GM12878 (cell line): ENCODE results near the gene BIN1. TPM values are rescaled to one million over a fixed set of nuclear protein-coding genes. Genes with fewer than 3 reads are reported as not detected.

Experiments
- ATAC-seq: fragments of 200-7000 bp; cut with Tn5 transposase; 3 replicates; pipeline ENCODE4 v1.9.1; 2020; ENCODE audit warnings: mild to moderate bottlenecking, moderate library complexity
- BruUV-seq: library from RNA; stranded (reverse); fragments of 400-500 nt; replicated peaks from 2 replicates; lab custom pipeline; 2021; lab: Mats Ljungman, UMichigan
- CTCF ChIA-PET: fragments of 300-600 bp; sonication (Branson Sonifier 250); formaldehyde crosslinking; extraction: SDS; loops from one replicate; lab custom pipeline; 2021; ENCODE audit warnings: inconsistent platforms; lab: Yijun Ruan, JAX
- POLR2A ChIA-PET: fragments of 350-600 bp; formaldehyde crosslinking; extraction: SDS; loops from one replicate; lab custom pipeline; 2021; ENCODE audit warnings: inconsistent platforms; lab: Charles Lee
- RAD21 ChIA-PET: fragments of 300-600 bp; sonication (Branson Sonifier 250); formaldehyde crosslinking; loops from one replicate; lab custom pipeline; 2023; ENCODE audit warnings: antibody characterized with exemption; ENCODE audit not compliant: unreplicated experiment; lab: Charles Lee
- SMC1A ChIA-PET: fragments of 300-600 bp; sonication (Branson Sonifier 250); formaldehyde crosslinking; loops from one replicate; lab custom pipeline; 2023; ENCODE audit not compliant: unreplicated experiment, uncharacterized antibody; lab: Charles Lee
- DNase-seq: peaks from one replicate; pipeline ENCODE4 v3.0.0-alpha.2; 2011; ENCODE audit warnings: low read depth, low spot score
- FAIRE-seq: peaks from 3 replicates; lab custom pipeline; 2011; peaks lifted over from hg19 to GRCh38; lab: Jason Lieb, UNC
- H2AFZ ChIP-seq: 2 replicates; pipeline ENCODE4 v1.6.0; 2011; ENCODE audit warnings: low read depth, low read length, control low read depth; ENCODE audit not compliant: control insufficient read depth
- H3K27ac ChIP-seq: 2 replicates; pipeline ENCODE4 v1.5.1; 2011; ENCODE audit warnings: control low read depth; ENCODE audit not compliant: control insufficient read depth, insufficient read depth
- H3K27me3 ChIP-seq, 2 experiments: replicated peaks in 1 of 2; 2 replicates each; pipeline versions ENCODE4 v1.6.0 to v1.6.1; 2011; ENCODE audit warnings: low read length in 1 of 2; ENCODE audit not compliant: control insufficient read depth in 2 of 2, insufficient read depth in 2 of 2
- H3K36me3 ChIP-seq, 2 experiments: 2 replicates each; pipeline ENCODE4 v1.5.1; 2011; ENCODE audit warnings: low read length in 1 of 2; ENCODE audit not compliant: control insufficient read depth in 2 of 2, insufficient read depth in 2 of 2
- H3K4me1 ChIP-seq: 2 replicates; pipeline ENCODE4 v1.6.1; 2011; ENCODE audit warnings: mild to moderate bottlenecking, low read length, moderate library complexity, mixed read lengths; ENCODE audit not compliant: control insufficient read depth, insufficient read depth
- H3K4me2 ChIP-seq: 2 replicates; pipeline ENCODE4 v1.6.0; 2011; ENCODE audit warnings: control low read depth; ENCODE audit not compliant: control insufficient read depth, insufficient read depth
- H3K4me3 ChIP-seq: fragments of 200-600 bp; sonication (generic); 2 replicates; pipeline ENCODE4 v1.5.1; 2016
- H3K79me2 ChIP-seq: 2 replicates; pipeline ENCODE4 v1.6.0; 2011; ENCODE audit warnings: low read length; ENCODE audit not compliant: control insufficient read depth, insufficient read depth
- H3K9ac ChIP-seq: 2 replicates; pipeline ENCODE4 v1.8.0; 2011; ENCODE audit warnings: low read length, control low read depth, mixed read lengths; ENCODE audit not compliant: control insufficient read depth, insufficient read depth
- H3K9me3 ChIP-seq: replicated peaks from 3 replicates; pipeline ENCODE4 v1.5.1; 2011; ENCODE audit warnings: mild to moderate bottlenecking, low read length; ENCODE audit not compliant: control insufficient read depth, insufficient read depth
- H4K20me1 ChIP-seq: 2 replicates; pipeline ENCODE4 v1.6.0; 2011; ENCODE audit not compliant: control insufficient read depth, insufficient read depth
- EZH2 ChIP-seq: IDR thresholded peaks from 2 replicates; pipeline ENCODE4 v1.6.1; 2012; ENCODE audit warnings: low read depth, mild to moderate bottlenecking, control low read depth, inconsistent platforms, low read length, borderline replicate concordance; ENCODE audit not compliant: control insufficient read depth
- FOXK2 ChIP-seq: fragments of 450-650 bp; IDR thresholded peaks from 2 replicates; pipeline ENCODE4 v1.6.1; 2017; ENCODE audit warnings: mild to moderate bottlenecking, moderate library complexity
- FOXM1 ChIP-seq: IDR thresholded peaks from 2 replicates; pipeline ENCODE4 v1.6.1; 2012; ENCODE audit warnings: low read depth, mild to moderate bottlenecking, inconsistent platforms, low read length, moderate library complexity
- HCFC1 ChIP-seq: fragments of 150-350 bp; IDR thresholded peaks from 2 replicates; pipeline ENCODE4 v1.6.1; 2014; ENCODE audit warnings: low read length
- HDGF ChIP-seq: fragments of 450-650 bp; IDR thresholded peaks from 2 replicates; pipeline ENCODE4 v1.6.1; 2016; ENCODE audit warnings: antibody characterized with exemption
- MTA2 ChIP-seq: fragments of 450-650 bp; IDR thresholded peaks from 2 replicates; pipeline ENCODE4 v1.6.1; 2016; ENCODE audit warnings: low read depth, mild to moderate bottlenecking, moderate library complexity
- POLR2AphosphoS5 ChIP-seq: IDR thresholded peaks from 2 replicates; pipeline ENCODE4 v1.6.1; 2011; ENCODE audit warnings: mild to moderate bottlenecking, low read length, inconsistent platforms
- RCOR1 ChIP-seq: conservative IDR thresholded peaks from 2 replicates; pipeline ENCODE4 v1.6.1; 2012; ENCODE audit warnings: low read depth, low read length, improper control_type of control experiment
- WRNIP1 ChIP-seq: IDR thresholded peaks from 2 replicates; pipeline ENCODE4 v1.6.1; 2011; ENCODE audit warnings: low read depth, low read length, improper control_type of control experiment, borderline replicate concordance
- ZSCAN29 ChIP-seq: fragments of 450-650 bp; IDR thresholded peaks from 2 replicates; pipeline ENCODE4 v1.6.1; 2017; ENCODE audit warnings: mild to moderate bottlenecking, moderate library complexity
- WGBS: methylation state at CpG from one replicate; pipeline ENCODE4 v1.1.6; 2016; ENCODE audit warnings: low lambda C conversion rate; ENCODE audit not compliant: insufficient replicate concordance, insufficient coverage; ENCODE audit errors: missing lambda C conversion rate; 5-methylcytosine and 5-hydroxymethylcytosine counted together
- in situ Hi-C: fragments of 300-500 bp; cut with MboI; formaldehyde crosslinking; loops from 9 replicates; pipeline ENCODE4 v1.14.3; 2018; ENCODE audit warnings: mixed read lengths
- intact Hi-C: fragments of 100-400 bp; cut with micrococcal nuclease; formaldehyde crosslinking; loops from one replicate; pipeline ENCODE4 v1.14.2; 2022; ENCODE audit not compliant: unreplicated experiment
- polyA plus RNA-seq, 11 experiments: library from polyadenylated mRNA; depleted of rRNA in 4 of 11; unstranded in 6 of 11; stranded (reverse) in 5 of 11; fragments of >200 nt; fragmentation: Nextera tagmentation in 4 of 11; fragmentation: Illumina TruSeq in 1 of 11; extraction: Ambion mirVana in 4 of 11; extraction: Trizol in 1 of 11; gene quantifications; 1 replicate in 1 of 11; 2 replicates in 10 of 11; pipeline versions ENCODE4 v1.2.1 to v1.2.3, GENCODE V29; 2011 to 2016; ENCODE audit warnings: inconsistent platforms in 2 of 11, missing spikeins in 2 of 11, low read depth in 1 of 11
- total RNA-seq, 4 experiments: library from RNA; depleted of rRNA in 3 of 4; stranded (reverse); fragments of >200 nt in 3 of 4; fragmentation: Illumina TruSeq in 1 of 4; extraction: Trizol in 1 of 4; gene quantifications; 2 replicates each; pipeline versions ENCODE4 v1.2.1 to v1.2.3, GENCODE V29; 2013 to 2021
- TF ChIP-seq, protein P1 (sequence below): fragments of 450-650 bp; formaldehyde crosslinking; IDR thresholded peaks from 2 replicates; pipeline ENCODE4 v1.4.0; 2020; ENCODE audit warnings: mild to moderate bottlenecking, moderate library complexity
- TF ChIP-seq, protein P2 (sequence below): fragments of 450-650 bp; IDR thresholded peaks from 2 replicates; pipeline ENCODE4 v1.6.1; 2014; ENCODE audit warnings: mild to moderate bottlenecking
- TF ChIP-seq, protein P3 (sequence below): fragments of 450-650 bp; IDR thresholded peaks from 2 replicates; pipeline ENCODE4 v1.6.1; 2017; ENCODE audit warnings: antibody characterized with exemption, mild to moderate bottlenecking, moderate library complexity

The BIN1 gene
- total and polyA plus RNA-seq, 10 of the 15 experiments (the other 5 are each of a cell fraction or from before 2014, with no cell fraction given), result 0.32 to 21.3 (median 11.2) TPM

DNA sequence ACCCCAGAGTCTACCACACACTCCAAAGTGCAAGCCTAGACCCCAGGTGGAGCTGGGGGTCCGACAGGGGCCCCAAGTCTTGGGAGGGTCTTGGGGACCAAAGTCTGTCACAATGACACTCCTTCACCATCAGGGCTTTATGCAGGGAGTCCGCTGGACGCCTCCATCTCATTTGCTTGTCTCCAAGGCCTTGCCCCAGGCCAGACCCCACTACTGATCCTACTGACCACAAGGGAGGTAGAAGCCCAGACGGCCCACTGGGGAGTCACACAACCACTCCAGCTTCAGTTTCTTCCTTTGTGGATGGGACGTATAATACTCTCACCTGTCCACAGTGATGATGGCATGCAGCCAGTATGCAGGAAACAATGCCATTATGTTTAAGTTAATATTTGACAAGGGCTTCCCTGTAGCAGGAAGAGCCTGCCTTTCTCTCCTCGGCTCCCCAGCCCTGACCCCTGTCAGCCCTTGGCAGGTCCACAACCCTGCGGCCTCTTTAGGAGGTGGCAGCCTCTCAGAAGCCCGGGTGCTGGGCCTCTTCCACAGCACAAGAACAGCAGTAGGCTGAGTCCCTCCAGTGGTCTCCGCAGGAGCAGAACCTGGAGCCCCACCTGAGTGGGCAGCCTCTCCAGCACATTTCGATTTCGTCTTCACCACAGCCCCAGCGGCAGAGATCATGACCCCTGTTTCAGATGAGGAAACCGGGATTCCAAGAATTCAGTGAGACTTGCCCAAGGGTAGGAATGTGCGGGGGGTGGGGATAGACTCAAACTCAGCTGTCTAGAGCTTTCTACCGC lies 6.5 kb downstream of the BIN1 start:
- ChIA-PET SMC1A (no interaction called here), RAD21 (interaction anchor here (0.9 kb wide), 1 partner anchor 58 kb away, joined by 4 read pairs; no protein-coding TSS in a partner anchor), POLR2A (interaction anchor here (0.6 kb wide), 1 partner anchor 615 kb away, joined by 5 read pairs; no protein-coding TSS in a partner anchor), CTCF (no interaction called here)
- FAIRE-seq, result no peak
- TF ChIP-seq, protein P1, sequence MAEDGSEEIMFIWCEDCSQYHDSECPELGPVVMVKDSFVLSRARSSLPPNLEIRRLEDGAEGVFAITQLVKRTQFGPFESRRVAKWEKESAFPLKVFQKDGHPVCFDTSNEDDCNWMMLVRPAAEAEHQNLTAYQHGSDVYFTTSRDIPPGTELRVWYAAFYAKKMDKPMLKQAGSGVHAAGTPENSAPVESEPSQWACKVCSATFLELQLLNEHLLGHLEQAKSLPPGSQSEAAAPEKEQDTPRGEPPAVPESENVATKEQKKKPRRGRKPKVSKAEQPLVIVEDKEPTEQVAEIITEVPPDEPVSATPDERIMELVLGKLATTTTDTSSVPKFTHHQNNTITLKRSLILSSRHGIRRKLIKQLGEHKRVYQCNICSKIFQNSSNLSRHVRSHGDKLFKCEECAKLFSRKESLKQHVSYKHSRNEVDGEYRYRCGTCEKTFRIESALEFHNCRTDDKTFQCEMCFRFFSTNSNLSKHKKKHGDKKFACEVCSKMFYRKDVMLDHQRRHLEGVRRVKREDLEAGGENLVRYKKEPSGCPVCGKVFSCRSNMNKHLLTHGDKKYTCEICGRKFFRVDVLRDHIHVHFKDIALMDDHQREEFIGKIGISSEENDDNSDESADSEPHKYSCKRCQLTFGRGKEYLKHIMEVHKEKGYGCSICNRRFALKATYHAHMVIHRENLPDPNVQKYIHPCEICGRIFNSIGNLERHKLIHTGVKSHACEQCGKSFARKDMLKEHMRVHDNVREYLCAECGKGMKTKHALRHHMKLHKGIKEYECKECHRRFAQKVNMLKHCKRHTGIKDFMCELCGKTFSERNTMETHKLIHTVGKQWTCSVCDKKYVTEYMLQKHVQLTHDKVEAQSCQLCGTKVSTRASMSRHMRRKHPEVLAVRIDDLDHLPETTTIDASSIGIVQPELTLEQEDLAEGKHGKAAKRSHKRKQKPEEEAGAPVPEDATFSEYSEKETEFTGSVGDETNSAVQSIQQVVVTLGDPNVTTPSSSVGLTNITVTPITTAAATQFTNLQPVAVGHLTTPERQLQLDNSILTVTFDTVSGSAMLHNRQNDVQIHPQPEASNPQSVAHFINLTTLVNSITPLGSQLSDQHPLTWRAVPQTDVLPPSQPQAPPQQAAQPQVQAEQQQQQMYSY (CRISPR knock-in tag), result no peak
- TF ChIP-seq RCOR1 (no peak), ZSCAN29 (no peak), HCFC1 (no peak), POLR2AphosphoS5 (no peak), WRNIP1 (no peak), EZH2 (no peak), MTA2 (no peak), FOXK2 (no peak), FOXM1 (no peak), HDGF (no peak)
- TF ChIP-seq, protein P2, sequence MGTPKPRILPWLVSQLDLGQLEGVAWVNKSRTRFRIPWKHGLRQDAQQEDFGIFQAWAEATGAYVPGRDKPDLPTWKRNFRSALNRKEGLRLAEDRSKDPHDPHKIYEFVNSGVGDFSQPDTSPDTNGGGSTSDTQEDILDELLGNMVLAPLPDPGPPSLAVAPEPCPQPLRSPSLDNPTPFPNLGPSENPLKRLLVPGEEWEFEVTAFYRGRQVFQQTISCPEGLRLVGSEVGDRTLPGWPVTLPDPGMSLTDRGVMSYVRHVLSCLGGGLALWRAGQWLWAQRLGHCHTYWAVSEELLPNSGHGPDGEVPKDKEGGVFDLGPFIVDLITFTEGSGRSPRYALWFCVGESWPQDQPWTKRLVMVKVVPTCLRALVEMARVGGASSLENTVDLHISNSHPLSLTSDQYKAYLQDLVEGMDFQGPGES, result no peak
- TF ChIP-seq, protein P3, sequence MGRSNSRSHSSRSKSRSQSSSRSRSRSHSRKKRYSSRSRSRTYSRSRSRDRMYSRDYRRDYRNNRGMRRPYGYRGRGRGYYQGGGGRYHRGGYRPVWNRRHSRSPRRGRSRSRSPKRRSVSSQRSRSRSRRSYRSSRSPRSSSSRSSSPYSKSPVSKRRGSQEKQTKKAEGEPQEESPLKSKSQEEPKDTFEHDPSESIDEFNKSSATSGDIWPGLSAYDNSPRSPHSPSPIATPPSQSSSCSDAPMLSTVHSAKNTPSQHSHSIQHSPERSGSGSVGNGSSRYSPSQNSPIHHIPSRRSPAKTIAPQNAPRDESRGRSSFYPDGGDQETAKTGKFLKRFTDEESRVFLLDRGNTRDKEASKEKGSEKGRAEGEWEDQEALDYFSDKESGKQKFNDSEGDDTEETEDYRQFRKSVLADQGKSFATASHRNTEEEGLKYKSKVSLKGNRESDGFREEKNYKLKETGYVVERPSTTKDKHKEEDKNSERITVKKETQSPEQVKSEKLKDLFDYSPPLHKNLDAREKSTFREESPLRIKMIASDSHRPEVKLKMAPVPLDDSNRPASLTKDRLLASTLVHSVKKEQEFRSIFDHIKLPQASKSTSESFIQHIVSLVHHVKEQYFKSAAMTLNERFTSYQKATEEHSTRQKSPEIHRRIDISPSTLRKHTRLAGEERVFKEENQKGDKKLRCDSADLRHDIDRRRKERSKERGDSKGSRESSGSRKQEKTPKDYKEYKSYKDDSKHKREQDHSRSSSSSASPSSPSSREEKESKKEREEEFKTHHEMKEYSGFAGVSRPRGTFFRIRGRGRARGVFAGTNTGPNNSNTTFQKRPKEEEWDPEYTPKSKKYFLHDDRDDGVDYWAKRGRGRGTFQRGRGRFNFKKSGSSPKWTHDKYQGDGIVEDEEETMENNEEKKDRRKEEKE, result no peak
- no peak for DNase-seq
- H3K27me3 ChIP-seq, result peaks cover 1 to 2% of the 10 kb centered on the region in 2 experiments; a peak in 2 of 4 replicates
- no peaks in the 10 kb centered on the region for H3K36me3 ChIP-seq
- no peak overlapping the region for H2AFZ ChIP-seq
- H3K9ac ChIP-seq, result no peak overlapping the region
- H3K4me3 ChIP-seq, result no peak overlapping the region
- 23% methylated on average over 15 of the region's 15 CpGs for WGBS
- H3K4me1 ChIP-seq, result no peaks in the 10 kb centered on the region
- no peaks in the 10 kb centered on the region for H3K79me2 ChIP-seq
- no TSS peak for BruUV-seq
- intact Hi-C loops, result no loop called here
- no peak overlapping the region for H3K4me2 ChIP-seq
- in situ Hi-C loops, result no loop called here
- H4K20me1 ChIP-seq, result no peaks in the 10 kb centered on the region
- no peak; the same call in 2 of the 3 replicates for ATAC-seq
- no peaks in the 10 kb centered on the region for H3K9me3 ChIP-seq
- H3K27ac ChIP-seq, result no peak overlapping the region
